ENCODE data around the gene ABCB8.

DNA sequence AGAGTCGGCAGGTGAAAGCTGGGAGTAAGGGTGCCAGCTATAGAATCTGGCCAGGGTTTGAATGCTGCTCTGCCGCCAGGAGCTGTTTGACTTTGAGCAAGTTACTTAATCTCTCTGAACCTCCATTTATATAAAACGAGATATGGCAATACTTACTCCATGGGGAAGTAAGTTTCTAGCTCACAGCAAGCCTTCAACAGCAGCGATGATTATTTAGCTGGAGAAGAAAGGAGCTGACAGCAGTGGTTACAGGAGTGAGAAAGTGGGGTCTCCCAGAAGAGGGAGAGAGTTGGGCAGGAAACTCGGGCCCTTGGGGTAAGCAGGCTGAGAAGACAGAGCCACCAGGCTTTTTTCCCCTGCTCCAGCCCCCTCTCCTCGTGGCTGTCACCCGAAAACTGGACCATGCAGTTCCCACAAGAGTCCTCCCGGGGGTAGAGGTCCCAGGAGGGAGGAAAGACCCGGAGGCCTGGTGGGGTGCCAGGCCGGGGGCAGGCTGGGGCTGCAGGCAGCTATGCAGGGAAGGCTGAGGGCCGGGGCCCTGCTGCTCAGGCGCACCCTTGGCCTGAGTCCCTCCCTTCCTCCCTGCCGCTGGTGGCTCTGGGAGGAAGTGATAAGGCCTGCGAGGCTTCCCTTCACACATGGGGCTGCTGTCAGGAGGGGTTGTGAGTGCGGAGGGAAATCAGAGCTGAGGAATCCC is 34.0 kb upstream of the ABCB8 start:
- TF ChIP-seq CREB1 (IDR thresholded peaks at IDR 0.05) = no peak
- TF ChIP-seq TAF1 (IDR thresholded peaks at IDR 0.05; ENCODE audit: low read depth, low read length) = no peak
- no peak for TF ChIP-seq POLR2A (IDR thresholded peaks at IDR 0.05; ENCODE audit: control extremely low read depth in 1 of 2, low read depth in 2 of 2, low read length in 2 of 2)
- TF ChIP-seq, protein P1, sequence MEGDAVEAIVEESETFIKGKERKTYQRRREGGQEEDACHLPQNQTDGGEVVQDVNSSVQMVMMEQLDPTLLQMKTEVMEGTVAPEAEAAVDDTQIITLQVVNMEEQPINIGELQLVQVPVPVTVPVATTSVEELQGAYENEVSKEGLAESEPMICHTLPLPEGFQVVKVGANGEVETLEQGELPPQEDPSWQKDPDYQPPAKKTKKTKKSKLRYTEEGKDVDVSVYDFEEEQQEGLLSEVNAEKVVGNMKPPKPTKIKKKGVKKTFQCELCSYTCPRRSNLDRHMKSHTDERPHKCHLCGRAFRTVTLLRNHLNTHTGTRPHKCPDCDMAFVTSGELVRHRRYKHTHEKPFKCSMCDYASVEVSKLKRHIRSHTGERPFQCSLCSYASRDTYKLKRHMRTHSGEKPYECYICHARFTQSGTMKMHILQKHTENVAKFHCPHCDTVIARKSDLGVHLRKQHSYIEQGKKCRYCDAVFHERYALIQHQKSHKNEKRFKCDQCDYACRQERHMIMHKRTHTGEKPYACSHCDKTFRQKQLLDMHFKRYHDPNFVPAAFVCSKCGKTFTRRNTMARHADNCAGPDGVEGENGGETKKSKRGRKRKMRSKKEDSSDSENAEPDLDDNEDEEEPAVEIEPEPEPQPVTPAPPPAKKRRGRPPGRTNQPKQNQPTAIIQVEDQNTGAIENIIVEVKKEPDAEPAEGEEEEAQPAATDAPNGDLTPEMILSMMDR (IDR thresholded peaks at IDR 0.05; ENCODE audit: control extremely low read depth in 1 of 3, insufficient read depth in 1 of 3, low read depth in 1 of 3, low read length in 3 of 3) = no peak
- no peak for TF ChIP-seq TAF7 (optimal IDR thresholded peaks at IDR 0.05; ENCODE audit: borderline replicate concordance, low read depth, low read length)
- TF ChIP-seq PHF8 (conservative IDR thresholded peaks at IDR 0.05; ENCODE audit: low read depth, low read length) = no peak
- no peak for TF ChIP-seq CTBP2 (IDR thresholded peaks at IDR 0.05; ENCODE audit: borderline replicate concordance, insufficient read depth, insufficient read length, low read length)
- no peak for TF ChIP-seq CHD2 (IDR thresholded peaks at IDR 0.05; ENCODE audit: low read length)
- TF ChIP-seq, protein P2, sequence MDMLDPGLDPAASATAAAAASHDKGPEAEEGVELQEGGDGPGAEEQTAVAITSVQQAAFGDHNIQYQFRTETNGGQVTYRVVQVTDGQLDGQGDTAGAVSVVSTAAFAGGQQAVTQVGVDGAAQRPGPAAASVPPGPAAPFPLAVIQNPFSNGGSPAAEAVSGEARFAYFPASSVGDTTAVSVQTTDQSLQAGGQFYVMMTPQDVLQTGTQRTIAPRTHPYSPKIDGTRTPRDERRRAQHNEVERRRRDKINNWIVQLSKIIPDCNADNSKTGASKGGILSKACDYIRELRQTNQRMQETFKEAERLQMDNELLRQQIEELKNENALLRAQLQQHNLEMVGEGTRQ (IDR thresholded peaks at IDR 0.05; ENCODE audit: low read length) = no peak
